ENCODE data around the gene EFCAB8.

DNA sequence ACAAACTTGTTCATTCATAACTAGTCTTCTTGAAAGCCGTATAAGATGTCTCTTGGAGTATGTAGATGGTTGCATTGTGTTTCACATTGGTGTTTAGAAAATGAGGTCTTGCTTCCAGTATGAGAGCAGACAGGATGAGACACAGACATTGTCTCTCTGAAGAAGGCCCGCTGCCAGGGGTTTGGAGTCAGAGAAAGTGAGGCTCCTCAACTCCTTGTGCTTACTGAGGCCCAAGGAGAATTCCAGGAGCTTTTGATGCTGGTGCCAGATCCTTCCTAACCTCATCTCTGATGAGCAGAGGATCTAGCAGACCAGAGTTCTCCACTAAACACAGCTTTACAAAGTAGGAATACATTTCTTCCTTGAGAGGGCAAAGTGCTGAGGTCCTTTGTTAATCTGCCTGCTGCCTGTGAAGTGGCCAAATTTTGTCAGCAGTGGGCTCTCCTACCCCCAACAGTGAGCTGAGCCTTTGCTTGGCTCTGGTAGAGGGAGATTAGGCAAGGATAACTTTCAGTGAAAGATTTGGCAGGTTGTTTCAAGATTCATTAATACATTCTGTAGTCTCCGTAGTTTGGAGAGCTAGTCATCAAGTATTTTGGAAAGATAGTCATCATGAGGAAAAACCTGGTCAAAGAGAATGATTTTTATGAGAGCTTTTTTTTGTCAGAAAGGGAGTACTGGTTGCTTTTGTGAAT is 29.3 kb upstream of the EFCAB8 start:
- TF ChIP-seq, protein P1, sequence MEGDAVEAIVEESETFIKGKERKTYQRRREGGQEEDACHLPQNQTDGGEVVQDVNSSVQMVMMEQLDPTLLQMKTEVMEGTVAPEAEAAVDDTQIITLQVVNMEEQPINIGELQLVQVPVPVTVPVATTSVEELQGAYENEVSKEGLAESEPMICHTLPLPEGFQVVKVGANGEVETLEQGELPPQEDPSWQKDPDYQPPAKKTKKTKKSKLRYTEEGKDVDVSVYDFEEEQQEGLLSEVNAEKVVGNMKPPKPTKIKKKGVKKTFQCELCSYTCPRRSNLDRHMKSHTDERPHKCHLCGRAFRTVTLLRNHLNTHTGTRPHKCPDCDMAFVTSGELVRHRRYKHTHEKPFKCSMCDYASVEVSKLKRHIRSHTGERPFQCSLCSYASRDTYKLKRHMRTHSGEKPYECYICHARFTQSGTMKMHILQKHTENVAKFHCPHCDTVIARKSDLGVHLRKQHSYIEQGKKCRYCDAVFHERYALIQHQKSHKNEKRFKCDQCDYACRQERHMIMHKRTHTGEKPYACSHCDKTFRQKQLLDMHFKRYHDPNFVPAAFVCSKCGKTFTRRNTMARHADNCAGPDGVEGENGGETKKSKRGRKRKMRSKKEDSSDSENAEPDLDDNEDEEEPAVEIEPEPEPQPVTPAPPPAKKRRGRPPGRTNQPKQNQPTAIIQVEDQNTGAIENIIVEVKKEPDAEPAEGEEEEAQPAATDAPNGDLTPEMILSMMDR (IDR thresholded peaks at IDR 0.05; ENCODE audit: poor library complexity) = no peak
- TF ChIP-seq EZH2 (IDR thresholded peaks at IDR 0.05; ENCODE audit: borderline replicate concordance) (no peak), EZH2phosphoT487 (IDR thresholded peaks at IDR 0.05; ENCODE audit: low read depth, severe bottlenecking, unreplicated experiment) (no peak)
